Measurements from ENCODE around the gene OR10V1.

OR10V1 gene, protein sequence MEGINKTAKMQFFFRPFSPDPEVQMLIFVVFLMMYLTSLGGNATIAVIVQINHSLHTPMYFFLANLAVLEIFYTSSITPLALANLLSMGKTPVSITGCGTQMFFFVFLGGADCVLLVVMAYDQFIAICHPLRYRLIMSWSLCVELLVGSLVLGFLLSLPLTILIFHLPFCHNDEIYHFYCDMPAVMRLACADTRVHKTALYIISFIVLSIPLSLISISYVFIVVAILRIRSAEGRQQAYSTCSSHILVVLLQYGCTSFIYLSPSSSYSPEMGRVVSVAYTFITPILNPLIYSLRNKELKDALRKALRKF

GRCh38 chr11:59713745-59714144 lies at the start of gene OR10V1:
Gene OR10V1 (minus strand): TSS chr11:59713845. CDS start chr11:59713845, 0 bp downstream.
- no peak for DNase-seq

GRCh38 chr11:59761993-59762392 lies 48.3 kb upstream of the OR10V1 start:
- no peak for DNase-seq

DNA sequence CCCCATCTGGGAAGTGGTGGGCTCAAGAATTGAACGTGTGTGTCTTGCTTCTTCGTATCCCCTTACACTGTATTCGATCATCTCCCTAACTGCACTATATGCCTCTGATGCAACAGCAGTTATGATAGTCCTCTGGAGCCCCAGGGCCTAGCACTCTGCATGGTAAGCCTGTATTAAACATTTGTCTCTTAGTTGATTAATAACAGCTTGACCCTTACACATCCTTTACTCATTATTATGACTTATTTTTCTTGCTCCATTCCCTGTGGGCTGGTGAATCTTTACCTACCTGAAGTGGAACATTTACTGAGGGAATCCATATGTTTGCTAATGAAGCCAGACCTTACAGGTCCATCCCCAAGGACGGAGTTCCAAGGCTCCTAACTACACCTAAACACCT lies 47.1 kb upstream of the OR10V1 start:
- no peak for DNase-seq

GRCh38 chr11:59759900-59760299 lies 46.3 kb upstream of the OR10V1 start:
- DNase-seq = no peak

- DNase-seq = no peak
Observed at GRCh38 chr11:59758401-59759037, 44.9 kb upstream of the OR10V1 start.

GRCh38 chr11:59756845-59757244 lies 43.2 kb upstream of the OR10V1 start:
- no peak for DNase-seq

DNA sequence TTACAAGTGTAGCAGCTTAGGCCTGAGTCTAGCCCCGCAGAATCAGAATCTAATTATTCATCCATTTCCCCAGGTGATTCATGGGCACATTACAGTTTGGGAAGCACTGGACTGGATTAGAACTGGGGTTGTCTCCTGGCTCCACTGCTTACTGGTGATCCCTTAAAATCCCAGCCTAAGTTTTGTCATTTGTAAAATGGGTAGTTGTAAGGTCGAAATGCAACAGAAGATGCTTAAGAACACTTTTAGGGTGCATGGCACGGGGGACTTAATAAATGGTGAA lies 42.9 kb upstream of the OR10V1 start:
- no peak for DNase-seq

DNA sequence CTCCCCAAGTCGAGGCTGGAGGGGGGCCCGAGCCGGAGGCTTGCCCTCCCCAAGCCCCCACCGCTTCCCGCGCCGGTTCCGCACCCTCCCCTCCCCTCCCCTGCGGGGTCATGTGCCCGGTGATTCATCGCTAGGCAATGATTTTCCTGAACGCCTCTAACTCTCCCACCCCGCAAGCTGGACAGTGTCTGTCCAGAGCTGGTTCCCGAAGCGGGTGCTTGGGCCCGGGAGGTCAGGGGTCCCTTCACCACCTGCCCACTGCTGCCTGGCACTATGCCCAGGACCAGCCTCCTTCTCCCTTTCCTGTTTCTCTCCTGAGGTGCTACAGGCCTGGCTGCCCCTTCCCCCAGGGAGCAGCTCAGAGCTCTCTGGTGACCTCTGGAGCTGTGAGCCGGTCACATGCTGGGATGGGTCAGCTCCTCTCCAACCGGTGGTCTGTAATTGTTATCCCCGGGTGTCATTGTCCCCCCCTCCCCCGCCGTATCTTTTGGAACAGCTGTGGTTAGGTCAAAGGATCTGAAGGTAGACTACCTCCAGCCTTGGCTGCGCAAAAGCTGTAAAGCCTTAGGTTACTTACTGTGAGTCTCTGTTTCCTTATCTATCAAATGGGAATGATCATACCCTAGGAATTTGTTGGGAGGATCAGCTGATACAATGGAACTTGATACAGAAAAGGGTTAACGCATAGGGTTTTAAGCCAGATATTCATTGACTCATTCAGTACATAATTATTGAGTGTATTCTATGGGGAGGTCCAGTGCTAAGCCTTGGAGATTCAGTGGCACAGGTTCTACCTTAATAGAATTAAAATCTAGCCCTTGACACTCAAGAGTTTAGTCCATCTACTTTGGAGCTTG lies 42.3 kb upstream of the OR10V1 start:
- DNase-seq = peak; percentile 49

DNA sequence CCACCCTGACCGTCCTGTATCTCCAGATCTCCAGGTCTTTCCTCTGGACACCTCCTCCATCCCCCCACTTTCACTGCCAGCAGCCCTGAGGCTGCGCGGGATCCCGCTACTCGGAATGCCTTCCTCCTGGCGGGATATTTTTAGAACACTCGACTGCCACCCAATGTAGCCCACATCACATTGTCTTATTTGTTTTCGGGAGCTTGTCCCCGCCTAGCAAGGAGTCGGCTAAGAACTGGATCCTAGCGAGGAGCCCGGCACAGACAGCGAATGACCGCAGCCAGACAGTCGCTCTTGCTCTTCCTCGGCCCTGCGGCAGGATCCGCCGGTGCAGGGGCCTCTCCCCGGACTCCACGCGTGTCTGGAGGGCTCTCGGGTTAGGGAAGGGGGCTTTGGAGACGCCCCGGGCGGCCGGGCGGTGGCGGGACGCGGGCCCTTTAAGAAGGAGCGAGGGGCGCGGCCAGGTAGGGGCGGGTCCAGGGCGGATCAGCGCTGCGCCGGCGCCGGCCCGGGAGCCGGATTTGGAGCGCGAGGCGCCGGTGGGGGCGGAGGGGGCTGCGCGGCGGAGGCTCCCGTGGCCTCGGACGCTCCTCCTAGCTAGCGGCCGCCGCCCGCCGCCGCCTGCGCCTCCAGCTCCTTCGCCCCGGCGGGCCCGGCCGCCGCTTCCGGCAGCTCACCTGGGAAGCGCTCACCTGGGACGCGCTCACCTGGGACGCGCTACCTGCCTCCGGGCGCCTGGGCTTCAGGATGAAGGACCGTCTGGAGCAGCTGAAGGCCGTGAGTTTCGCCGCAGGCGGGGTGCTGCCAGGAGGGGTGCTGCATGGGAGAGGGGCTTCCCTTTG lies 41.4 kb upstream of the OR10V1 start, which contains the start of gene STX3:
Gene STX3, plus strand, starts transcription at position 518 of the 842 bp plus-strand sequence. Its CDS starts 230 bp downstream, at position 748.
- DNase-seq = peak; percentile 39

DNA sequence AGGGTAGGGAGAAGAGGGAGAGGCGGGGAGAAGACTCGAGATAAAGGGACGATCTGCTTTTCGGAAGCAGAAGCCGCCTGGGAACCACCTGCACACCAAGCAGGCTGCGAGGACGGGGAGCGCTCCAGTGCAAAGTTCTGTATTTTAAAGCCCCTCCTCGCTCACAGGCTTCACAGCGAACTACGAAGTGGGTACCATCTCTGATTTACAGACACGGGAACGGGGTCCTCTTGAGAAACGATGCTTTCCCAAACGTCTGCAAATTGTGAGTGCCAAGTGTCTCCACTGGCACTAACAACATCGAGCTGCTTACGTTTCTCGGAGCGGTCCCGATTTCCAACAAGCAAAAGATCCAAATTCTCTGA lies 40.8 kb upstream of the OR10V1 start:
- no peak for DNase-seq

DNA sequence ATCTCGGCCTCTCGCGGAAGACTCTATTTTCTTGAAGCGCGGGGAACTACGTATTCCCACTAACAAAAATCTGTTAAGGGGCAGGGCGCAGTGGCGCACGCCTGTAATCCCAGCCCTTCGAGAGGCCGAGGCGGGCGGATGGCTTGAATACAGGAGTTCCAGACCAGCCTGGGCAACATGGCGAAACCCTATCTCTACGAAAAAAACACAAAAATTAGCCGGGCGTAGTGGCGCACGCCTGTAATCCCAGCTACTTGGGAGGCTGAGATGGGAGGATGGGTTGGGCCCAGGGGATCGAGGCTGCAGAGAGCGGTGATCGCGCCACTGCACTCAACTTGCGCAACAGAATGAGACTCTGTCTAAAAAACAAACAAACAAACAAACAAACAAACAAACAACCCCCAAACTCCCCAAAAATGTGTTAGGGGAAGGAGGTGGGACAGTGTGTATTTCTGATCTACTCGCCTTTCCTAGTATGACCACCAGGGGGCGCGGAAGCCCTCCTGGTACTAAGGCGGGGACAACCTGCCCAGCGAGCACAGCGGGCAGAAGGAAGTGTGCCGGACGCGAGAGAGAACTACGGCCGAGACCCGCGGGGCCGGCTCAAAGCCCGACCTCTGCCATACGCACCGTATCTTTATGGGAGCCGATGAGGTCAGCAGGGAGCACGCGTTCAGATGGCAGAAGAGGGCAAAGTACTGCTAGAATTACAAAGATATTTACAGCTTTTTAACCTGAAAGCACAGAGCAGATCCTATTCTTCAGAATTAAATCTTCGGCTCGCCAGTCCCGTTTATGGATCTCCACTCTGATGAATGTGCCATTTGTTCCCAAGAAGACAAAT lies 40.2 kb upstream of the OR10V1 start:
- peak; percentile 89 for DNase-seq

DNA sequence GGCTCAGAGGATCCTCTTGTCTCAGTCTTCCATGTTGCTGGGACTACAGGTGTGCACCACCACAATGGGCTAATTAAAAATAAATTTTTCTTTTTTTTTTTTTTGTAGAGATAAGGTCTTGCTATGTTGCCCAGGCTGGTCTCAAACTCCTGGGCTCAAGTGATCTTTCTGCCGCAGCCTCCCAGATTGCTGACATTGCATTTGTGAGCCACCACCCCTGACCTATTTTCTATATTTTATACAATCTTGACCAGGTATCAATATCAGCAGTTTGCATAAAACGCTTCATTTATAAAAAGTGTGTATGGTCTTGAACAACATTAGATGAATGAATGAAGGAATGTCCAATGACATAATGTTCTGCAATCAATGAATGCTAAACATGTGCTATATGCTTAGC lies 32.5 kb upstream of the OR10V1 start:
- DNase-seq = no peak

GRCh38 chr11:59730896-59731565 lies 17.4 kb upstream of the OR10V1 start:
- no peak for DNase-seq

DNA sequence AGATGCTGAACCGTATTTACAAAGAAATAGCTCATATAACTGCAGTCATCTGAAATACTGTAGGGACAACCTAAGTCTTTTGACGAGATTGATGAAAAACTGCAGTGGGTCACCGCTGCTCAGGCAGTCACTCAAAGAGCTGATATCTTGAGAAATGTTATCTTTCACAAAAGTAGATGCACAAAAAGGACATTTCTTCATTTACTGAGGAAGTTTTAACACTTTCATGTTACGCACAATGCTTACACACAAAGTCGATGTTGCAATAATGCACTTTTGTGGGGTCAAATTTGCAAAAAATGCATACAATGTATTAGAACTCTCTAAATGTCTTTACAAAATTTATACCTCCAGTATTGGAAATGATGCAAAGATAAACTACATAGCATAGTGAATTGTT lies 16.2 kb upstream of the OR10V1 start:
- DNase-seq = no peak

DNA sequence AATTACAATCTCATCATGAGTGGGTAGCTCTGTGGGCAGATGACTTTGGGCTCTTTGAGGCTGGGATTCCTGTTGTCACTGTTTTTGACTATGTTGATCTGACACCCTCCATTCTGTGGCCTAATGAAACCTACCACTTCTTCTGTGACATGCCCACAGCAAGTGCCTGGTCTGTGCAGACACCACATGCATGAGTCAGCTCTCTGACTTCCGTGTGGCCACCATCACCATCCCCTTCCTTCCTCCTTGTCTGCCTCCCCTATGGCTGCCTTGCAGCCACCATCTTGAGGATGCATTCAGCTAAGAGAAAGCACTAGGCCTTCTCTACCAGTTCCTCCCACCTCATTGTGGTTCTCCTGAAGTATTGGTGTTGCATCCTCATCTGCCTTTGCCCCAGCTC lies 15.3 kb upstream of the OR10V1 start:
- DNase-seq = no peak

DNA sequence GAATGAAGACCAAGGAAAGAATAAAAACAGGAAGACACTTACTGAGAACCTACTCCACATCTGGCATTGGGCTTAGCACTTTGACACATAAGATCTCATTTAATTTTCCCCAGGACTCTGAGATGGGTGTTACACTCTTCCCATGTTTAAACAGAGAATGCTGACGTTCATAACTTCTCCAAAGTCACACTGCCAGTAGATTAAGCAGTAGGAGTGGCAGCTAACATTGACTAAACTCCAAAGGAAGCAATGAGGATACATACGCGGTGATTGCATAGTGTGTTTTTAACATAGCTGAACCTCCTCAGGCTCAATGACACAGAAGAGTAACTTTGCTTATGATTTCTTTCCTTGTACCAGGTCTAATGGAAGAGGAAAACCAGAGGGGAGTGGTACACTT lies 14.5 kb upstream of the OR10V1 start:
- no peak for DNase-seq

GRCh38 chr11:59727426-59727825 lies 13.8 kb upstream of the OR10V1 start:
- DNase-seq = no peak

GRCh38 chr11:59724066-59724465 lies 10.4 kb upstream of the OR10V1 start:
- no peak for DNase-seq

DNA sequence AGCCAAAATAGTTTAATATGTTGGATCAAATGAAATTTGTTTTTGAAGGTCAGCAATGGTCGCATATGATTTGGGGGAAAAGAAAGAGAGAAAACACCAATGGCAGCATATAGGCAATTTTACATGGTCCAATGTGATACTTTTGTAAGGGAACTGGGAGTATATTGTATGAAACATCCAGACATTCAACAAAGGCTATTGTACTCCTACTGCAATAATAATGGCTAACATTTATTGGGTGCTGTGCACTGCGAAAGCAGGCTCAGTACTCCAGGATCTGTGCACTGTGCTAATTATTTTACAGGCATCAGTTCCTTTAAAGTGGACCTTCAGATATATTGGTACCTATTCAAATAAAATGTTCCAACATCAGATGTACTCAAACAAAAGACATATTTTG lies 5.9 kb upstream of the OR10V1 start:
- peak; percentile 12 for DNase-seq

DNA sequence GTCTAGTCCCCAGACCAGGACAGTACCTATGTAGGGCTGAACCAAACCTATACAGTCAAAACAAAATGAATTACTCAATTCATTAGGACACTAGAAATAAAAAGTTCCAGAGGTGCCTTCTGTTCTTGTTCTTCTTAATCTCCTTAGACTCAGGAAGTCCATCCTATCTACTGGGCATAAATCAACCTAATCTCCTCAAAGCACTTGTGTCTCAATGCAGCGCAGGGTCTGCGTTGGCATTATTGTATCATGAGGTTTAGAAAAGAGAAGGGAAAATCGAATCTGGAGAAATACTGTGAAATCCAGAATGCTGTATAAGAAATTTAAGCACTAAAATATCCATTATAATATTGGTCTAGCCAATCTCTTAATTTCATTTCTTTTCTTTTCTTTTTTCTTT lies 2.4 kb upstream of the OR10V1 start:
- DNase-seq = no peak

- DNase-seq = no peak
Observed at GRCh38 chr11:59710136-59710847, 3.4 kb downstream of the OR10V1 start.
